GM18499 (cell line): ENCODE measurements around the gene TTC16.
"Not testable (repeated sequence)": the region's sequence is repeated elsewhere in the genome, so short reads cannot be mapped to it uniquely, and the experiment has no call there.

ENCODE experiments used
- ATAC-seq: cut with Tn5 transposase; IDR thresholded peaks from one replicate; pipeline ENCODE4 v1.9.1; 2021; ENCODE audit warnings: moderate number of reproducible peaks; ENCODE audit not compliant: insufficient read depth, unreplicated experiment

TTC16 gene

DNA sequence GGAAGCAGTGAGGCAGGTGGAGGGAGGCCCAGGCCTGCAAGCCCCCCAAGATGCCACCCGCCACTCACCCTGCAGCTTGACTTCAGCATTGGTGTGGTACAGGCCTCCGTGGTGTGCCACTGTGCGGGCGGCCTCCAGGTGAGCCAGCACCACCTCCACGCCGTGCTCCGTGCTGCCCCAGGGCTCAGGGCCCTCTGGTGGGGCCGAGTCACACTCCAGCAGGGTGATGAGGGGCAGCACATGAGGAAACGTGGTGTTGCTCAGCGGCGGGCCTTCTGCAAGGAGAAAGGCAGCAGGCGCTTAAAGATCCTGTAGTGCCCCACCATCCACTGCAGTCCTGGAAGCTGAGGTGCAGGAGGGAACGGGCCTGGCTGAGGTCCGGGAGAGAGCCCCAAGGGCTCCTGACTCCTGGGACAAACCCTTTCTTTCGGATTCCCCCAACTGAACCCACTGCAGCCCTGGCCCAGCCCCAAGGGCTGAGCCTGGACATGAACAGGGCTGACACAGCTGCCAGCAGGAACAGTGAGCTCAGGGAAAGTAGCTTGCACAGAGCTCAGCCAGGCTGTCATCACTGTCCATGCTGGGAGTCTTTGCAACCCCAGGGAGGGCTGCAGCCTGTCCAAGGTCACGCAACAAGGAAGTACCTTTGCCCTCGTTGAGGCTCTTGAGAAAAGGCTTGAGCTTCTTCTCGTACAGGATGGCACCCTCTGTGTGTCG lies 23.9 kb downstream of the TTC16 start:
- no peak for ATAC-seq

DNA sequence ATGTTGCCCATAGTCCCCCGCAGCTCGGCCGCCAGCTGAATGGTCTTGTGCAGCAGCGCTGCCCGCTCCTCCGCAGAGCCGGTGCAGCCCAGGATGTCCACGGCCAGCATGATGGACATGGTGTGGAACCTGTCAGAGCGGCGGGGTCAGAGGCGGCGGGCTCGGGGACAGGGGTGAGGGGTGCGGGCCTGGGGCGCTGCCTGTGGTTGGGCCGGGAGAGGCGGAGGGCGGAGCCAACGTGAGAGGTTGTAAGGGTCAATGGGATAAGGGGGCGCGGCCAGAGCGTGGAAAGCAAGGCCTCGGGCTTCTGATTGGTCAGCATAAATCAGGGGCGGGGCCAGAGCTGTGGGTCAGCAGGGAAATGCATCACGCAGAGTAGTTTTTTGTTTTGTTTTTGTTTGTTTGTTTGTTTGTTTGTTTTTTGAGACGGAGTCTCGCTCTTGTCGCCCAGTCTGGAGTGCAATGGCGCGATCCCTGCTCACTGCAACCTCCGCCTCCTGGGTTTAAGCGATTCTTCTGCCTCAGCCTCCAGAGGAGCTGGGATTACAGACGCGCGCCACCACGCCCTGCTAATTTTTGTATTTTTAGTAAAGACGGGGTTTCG lies 26.1 kb downstream of the TTC16 start:
- ATAC-seq = no peak

DNA sequence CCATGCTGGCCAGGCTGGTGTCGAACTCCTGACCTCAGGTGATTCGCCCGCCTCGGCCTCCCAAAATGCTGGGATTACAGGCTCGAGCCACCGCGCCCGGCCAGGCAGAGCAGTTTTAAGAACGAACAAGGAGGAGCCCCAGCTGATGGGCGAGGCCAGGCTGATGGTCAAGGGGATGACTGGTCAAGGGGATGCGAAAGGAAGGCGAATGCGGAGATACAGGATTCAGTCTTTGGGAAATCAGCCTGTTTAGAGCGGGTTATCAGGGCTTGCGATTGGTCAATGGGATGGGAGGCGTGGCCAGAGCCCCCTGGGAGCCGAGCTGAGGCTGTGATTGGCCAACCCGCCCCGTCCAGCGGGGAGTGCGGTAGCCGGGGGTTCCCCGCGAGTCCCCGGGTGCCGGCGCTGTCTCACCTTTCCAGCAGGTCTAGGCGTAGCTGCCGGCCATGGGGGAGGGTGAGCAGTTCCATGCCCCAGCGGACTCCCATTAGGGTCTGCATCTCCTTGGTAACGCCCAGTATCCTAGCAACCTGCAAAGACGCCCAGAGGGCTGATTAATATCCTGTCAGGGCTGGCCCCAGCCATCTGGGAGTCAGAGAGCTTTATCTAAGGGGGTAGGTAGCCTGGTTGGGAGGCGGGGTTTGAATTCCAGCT lies 26.7 kb downstream of the TTC16 start:
- no peak for ATAC-seq

DNA sequence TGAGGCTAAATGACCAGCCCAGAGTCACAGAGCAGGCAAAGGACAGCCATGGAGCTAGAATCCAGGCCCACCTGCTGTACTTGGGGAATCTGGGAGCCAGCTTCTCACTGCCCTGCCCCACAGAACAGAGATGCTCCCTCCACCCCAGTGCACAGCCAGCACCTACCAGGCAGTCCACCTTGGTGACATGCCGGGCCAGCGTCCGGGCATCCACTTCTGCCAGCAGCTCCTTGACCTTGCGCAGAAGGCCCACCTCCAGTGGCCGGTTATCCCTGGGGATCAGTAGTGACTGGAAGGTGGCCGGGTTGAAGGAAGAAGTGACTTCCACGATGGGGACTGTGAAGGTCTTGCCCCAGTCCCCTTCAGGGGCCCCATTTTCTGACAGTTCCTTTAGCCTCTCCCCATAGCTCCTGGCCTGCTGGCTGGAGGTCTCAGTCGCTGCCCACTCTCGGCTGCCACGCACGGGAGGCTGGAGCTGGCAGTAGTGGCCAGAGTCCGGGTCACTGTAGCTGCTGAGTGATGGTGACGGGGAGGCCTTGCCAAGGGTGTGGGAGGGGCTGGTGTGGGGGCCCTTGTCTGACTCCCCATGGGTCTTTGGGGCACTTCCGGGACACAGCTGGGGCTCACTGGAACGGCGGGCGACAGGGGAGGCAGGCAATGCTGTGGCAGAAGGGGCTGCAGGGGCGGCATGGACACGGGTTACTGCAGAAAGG lies 28.7 kb downstream of the TTC16 start:
- no peak for ATAC-seq

DNA sequence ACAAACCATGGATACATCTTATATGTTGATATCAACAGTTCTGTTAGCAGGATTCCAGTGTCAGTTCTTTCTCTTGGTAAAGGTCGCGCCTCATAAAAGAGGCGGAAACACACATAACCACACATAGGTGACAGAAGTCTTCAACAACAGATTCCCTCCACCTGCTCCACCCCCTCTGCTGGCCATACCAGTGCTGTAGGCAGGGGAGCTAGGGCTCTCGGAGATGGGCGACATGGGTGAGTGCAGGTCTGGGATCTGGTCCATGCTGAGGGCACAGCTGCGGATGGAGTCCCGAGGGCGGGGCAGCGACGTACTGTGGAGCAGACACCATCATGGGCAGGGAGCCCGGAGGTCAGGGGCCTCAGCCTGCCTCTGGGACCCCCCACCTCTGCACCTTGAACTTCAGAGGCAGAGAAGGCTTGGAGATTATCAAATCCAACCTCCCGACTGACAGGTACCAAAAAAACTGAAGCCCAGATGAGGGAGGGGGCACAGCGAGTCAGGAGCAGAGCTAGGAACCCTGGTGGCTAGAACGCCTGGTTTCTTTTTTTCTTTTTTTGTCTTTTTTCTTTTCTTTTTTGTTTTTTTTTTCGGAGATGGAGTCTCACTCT lies 31.2 kb downstream of the TTC16 start:
- no peak for ATAC-seq

DNA sequence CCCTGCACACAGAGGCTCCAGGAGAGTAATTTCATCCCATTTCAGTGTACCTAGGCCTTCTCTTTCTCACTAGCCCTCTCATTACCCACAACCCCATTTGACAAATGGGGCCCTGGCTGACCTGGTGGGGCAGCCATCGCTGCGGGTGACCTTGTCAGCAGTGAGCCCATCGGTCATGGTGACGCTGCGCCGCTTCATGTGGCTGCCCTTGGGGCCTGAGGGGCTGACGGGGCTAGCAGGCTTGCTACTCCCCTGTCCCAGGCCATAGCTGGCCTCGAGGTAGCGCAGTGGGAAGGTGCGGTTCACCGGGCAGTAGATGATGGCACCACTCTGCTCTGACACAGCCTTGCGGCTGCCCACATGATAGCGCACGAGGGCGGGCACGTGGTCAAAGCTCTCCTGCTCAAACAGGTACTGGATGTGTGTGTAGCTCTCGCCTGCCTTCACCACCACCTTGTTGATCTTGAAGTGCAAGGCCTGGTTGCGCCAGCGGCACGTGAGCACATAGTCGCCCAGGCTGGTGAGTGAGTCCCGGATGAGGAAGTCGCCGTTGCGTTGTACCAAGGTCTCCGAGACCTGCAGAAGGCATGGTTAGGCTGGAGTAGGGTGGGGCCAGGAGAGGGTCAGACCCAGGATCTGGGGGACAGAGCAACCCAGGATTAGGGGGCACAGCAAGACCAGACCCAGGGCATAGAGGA lies 33.4 kb downstream of the TTC16 start:
- ATAC-seq = no peak

DNA sequence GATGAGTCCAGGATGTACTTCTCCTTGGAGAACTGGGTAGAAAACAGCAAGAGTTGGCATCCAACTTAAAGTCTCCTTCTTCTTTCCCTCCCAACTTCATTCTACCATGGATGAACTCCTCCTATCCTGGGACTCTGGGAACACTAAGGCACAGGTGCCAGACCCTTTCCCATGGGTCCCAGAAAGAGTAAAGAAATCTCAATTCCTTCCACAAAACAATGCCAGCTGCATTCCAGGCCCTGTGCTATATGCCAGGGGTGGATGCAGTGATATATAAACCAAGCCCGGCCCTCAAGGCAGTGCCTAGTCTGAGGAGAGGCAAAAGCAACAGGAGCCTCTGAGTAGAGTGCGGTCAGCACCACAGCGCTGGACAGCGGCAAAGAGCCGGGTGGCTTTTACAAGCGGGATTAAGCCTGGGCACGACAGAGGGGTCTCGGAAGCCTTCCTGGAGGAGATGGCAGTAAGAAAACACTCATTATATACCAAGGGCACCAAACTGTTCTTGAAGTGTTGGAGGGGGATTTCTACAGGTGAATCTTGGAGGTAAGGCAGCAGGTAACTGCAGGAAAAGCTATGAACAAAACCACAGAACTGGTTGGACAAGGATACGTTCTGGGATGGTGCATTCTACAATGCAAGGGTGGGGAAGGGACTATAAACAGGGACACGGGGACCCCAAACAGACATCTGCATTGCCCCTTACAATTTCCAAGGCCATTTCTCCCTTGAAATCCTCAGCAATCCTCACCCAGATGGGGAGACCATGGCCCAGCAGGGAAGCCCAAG lies 35.6 kb downstream of the TTC16 start:
- no peak for ATAC-seq

DNA sequence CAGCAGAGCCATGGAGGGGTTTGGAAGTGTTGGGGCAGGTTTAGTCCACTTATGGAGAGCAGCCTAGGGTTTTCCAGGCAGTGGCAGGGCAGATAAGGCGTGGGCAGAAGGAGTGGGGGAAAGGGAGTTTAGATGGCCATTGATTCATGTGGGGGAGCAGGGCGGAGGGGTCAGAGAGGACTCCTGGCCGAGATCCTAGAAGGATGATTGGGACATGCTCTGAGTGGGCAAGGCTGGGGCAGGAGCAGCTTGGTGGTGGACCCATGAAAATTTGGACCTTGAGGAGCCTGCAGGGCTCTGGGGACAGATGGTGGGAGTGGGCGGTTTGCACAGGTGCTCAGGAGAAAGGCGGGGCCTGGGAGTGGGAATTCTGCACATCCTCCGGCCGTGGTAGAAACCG lies 37.3 kb downstream of the TTC16 start:
- ATAC-seq = no peak

DNA sequence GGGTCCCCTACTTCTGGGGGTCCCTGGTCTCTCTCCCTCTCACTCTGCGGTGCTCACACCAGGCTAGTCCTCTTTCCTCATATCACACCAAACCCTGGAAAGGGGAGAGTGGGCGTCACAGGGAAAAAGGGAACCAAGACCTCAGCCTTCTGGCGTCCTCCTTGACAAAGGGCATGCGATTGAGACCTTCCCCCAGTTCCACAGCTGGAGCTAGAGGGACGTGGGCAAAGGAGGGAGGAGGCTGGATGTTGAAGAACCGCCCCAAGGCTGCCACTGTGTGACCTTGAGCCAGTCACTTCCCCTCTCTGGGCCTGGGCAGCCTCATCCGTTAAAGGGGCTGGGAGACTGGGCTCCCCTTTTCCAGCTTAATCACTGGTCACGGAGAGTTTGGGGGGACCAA lies 37.7 kb downstream of the TTC16 start:
- no peak for ATAC-seq

DNA sequence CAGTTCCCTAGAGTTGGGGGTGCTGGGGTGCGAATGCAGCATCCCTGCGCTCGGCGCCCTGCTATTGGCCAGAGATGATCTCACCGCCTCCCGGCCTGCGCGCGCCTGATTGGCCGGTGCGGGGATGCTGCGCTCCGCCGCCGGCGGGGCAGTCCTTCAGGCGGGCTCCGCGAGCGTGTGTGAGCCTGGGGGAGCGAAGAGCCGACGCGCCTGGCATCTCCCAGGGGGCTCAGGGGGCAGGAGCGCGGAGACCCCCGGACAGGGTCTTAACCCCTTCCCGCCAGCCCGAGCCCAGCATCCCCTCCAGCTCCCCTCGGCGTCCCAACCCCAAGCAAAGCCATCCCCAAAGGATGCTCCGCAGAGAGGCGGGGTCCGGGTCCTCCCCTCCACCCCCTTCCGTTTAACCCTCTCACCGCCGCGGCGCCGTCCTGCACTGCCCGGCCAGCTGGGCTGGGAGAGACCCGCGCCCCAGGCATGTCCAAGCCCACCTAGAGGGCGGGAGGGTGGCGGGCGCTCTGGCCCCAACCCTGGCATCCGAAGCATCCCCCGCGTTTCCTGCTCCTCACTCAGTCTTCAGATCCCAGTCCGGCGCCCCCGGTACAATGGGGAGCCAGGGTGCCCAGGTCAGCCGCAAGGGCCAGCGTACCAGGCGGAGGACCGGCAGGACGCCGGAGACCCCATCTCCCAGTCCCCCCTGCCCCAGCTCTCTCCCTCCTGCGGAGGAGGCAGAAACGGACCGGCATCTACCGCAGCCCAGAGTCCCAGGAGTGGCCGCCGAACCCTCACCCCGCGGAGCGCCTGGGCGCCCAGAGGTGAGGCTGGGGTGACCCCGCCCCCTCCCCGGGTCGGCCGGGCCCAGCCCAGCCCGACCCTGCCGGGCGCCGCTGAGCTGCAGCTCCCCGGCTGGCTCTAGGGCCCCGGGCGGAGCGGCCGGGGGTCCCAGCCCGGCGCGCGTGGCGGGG lies 38.5 kb downstream of the TTC16 start:
- ATAC-seq = no peak

DNA sequence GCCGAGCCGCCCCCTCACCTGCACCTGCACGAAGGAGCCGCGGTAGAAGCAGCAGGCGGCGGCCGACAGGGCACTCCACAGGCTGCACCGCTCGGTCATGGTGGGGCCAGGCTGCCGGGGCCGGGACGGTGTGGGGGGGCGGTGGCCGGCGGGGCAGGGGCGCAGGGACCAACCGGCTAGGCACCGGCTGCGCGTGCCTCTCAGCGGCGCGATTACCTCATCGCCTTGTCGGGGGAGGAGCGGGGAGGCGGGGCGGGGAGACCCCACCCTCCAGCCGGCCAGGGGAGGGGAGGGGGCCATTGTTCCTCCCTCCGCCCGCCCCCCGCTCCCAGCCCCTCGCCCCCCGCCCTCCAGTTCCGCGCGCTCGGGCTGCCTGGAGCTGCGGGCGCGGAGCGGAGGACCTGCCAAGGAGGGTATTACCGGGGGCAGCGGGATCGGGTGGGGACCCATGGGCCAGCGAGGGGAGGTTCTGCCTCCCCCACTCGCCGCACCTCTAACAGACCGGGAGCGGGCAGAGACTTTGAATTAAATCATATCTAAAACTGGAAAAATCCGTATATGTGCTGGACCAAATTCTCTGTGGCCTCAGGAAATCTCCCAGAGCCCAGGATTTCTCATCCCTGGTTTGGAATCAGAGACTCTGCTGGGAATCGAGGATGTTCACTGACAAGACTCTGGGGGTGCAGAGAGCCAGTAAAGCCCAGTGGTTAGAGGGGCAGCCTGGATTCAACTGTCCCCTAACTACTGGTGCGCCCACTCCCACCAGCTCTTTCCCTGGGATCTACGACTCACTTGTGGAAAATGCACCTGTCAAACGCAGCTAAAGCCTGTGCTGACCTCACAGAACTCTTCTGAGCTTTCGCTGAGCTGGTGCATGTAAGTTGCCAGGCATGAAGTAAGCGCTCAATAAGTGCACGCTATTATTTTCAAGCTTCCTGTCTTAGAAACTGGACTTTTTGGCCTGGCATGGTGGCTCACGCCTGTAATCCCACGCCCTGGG lies 39.5 kb downstream of the TTC16 start:
- ATAC-seq = no peak

DNA sequence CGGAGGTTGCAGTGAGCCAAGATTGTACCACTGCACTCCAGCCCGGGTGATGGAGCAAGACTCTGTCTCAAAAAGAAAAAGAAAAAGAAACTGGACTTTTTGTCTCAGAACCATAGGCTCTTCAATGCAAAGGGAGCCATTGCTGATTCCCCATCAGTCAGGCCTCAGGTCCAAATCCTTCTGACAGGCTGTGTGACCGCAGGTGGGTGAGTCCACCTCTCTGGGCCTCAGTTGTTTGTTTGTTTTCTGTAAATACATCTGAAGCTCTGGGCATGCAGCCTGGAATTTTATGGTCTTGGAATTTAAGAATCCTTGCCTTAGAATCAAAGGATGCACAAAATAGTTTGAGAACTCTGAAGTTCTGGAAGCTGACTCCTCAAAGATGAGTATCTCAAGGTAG lies 40.4 kb downstream of the TTC16 start:
- no peak for ATAC-seq

DNA sequence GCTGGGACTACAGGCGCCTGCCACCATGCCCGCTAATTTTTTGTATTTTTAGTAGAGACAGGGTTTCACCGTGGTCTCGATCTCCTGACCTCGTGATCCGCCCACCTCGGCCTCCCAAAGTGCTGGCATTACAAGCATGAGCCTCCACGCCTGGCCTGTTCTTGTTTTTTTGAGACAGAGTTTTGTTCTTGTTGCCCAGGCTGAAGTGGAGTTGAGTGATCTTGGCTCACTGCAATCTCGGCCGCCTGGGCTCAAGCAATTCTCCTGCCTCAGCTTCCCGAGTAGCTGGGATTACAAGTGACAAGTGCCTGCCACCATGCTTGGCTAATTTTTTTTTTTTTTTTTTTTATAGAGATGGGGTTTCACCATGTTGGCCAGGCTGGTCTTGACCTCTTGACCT lies 40.9 kb downstream of the TTC16 start:
- ATAC-seq = not testable (repeated sequence)

DNA sequence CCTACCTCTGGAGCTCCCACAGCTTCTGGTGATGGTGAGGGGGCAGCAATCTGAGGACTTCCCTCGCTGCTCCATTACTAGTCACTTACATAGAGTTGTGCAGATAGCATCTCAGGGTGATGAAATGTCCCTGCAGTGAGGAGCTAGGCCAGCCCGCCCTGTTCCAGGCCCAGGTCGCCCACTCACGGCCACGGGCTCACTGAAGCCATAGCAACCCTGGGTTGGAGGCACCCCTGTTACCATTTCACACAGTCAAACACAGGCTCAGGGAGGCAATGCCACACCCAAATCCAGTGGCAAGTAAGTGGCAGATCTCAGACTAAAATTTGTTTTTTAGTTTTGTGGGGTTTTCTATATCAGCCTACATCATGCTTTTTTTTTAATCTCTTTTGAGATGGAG lies 43.0 kb downstream of the TTC16 start:
- no peak for ATAC-seq

DNA sequence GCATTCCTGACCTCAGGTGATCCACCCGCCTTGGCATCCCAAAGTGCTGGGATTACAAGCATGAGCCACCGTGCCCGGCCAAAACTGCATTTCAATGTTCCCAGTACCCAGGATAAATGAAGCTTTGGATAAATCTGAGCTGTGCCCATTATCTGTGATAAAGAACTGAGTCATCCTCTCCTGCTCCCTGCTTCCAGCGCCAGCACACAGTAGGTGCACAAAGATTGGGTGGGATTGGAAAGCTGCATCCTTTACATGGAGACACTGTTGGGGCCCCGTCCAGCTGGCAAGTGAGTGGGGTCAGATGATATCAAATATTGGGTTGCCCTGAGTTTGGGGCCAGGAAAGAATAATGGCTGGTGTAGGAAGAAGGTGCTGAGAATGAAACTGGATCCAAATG lies 45.2 kb downstream of the TTC16 start:
- ATAC-seq = no peak

DNA sequence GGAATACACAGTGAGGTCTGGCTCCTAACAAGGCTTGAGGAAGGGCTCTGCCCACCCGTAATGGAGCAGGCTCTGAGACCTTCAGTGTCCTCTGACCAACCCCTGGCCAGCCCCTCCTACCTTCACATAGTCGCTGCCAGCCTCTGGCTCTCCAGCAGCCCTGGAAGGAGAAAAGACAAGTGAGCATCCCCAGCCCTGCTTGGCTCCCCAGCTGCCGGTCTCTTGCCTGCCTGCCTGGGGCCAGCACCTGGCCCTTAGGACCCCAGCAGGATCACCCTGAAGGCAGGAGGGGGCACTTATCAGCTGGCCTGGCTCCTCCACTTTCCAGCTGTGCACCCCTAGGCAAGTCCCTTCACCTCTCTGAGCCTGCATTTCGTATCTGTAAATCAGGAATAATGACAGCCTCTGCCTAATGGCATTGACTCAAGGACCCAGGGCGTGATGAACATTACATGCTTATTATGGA lies 45.6 kb downstream of the TTC16 start:
- no peak for ATAC-seq

DNA sequence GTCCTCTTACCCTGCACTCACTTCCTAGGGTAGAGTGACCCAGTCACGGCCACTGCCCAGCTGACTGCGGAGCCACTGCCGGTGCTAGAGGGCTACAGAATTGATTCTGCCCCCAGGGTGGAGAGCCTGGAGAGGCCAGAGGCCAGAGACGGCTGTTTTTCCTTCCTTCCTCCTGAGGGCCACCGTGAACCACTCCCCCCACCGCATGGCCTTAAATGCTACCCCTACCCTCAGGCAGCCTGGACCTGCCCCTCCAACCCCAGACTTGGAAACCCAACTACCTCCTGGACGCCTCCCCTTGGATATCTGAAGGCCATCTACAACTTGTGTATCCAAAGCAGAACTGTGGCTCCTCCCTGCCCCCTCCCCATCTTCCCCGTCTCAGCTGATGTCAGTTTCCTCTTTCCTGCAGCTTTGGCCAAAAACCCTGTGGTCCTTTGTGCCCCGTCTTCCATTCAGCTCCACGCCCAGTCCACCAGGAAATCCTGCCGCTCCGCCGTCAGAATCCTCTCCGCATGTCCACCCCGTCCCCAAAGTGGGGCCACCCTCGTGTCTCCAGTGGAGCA lies 46.3 kb downstream of the TTC16 start:
- no peak for ATAC-seq
